ENCODE measurements around the gene PALLD. TPM values are rescaled to one million over a fixed set of nuclear protein-coding genes. Genes with fewer than 3 reads are reported as not detected.
A peak's percentile ranks its signal among the peaks of the same experiment; 100 is the strongest.

Gene PALLD
- total RNA-seq, 1 experiment from 2014 or later: 50.0 TPM

DNA sequence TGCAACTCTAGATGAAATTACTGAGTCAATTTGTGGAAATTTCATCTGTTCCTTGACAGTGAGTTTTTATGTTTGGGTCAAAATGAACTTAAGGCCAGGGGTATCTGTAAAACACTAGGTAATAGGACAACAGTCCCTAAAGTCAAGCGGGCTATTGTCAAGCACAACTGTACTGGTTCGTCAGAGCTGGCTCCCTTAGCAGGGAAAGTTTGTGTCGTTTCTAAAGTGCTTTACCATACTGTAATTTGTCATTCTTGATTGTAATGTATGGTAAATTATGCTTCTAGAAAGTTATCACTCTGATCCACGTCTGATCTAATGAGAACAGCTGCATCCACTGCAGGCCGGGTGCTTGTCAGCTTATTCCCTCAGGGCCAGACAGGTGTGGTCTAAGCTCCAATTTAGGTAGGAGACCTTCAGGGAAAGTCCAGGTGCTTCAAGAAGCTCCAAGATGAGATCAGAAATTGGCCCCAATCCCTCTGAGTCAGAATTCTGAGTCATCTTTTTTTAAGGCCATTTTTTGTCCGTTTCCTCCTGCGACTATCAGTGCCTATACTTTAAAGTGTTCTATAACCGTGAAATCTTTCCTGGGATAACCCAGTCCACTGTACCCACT is 92.2 kb downstream of the PALLD start:
- DNase-seq (ENCODE audit: low read depth): peak; percentile 73

- DNase-seq (ENCODE audit: low read depth): no peak
Measured at GRCh38 chr4:168592676-168593075, 95.8 kb downstream of the PALLD start.

- peak; percentile 40 for DNase-seq (ENCODE audit: low read depth)
Measured at GRCh38 chr4:168593399-168593798, 96.5 kb downstream of the PALLD start.

DNA sequence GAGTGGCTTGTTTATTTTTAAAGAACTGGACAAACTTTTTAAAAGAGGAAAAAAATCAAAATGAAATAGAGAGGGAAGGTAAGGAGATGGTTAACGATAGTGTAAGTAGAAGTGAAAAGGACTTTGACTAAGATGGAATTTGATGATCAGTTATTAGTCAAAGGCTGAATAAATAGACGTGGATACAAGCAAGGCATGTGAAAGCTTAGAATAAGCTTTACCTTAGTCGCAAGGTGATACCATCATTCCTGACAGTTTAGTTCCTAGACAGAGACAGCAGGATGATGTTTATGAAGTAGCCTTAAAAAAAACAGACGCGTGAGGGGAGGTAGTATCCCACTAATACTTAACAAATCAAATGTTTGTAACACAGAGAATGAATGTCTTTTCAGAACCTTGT is 97.3 kb downstream of the PALLD start:
- no peak for DNase-seq (ENCODE audit: low read depth)

DNA sequence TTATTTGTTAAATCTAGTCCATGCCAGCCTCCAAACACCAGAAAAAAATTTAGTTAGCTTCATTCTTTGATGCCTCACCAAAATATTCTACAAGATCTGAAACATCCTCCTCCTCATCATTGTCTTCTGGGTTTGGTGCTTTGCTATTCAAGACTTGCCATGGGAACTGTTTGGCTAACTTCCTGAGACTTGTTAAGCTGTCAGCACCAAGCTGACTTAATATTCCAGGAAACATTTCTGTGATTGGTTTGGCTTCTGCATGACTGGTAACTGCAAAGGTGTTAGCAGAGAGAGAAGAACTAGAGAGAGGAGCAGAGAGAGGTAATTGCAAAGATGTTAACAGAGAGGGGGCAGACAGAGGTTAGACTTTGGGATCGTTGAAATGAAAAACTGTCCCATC is 101.3 kb downstream of the PALLD start:
- DNase-seq (ENCODE audit: low read depth): no peak

- no peak for DNase-seq (ENCODE audit: low read depth)
Measured at GRCh38 chr4:168600796-168601583, 104.1 kb downstream of the PALLD start.

- DNase-seq (ENCODE audit: low read depth): no peak
Measured at GRCh38 chr4:168601899-168602298, 105.0 kb downstream of the PALLD start.

DNA sequence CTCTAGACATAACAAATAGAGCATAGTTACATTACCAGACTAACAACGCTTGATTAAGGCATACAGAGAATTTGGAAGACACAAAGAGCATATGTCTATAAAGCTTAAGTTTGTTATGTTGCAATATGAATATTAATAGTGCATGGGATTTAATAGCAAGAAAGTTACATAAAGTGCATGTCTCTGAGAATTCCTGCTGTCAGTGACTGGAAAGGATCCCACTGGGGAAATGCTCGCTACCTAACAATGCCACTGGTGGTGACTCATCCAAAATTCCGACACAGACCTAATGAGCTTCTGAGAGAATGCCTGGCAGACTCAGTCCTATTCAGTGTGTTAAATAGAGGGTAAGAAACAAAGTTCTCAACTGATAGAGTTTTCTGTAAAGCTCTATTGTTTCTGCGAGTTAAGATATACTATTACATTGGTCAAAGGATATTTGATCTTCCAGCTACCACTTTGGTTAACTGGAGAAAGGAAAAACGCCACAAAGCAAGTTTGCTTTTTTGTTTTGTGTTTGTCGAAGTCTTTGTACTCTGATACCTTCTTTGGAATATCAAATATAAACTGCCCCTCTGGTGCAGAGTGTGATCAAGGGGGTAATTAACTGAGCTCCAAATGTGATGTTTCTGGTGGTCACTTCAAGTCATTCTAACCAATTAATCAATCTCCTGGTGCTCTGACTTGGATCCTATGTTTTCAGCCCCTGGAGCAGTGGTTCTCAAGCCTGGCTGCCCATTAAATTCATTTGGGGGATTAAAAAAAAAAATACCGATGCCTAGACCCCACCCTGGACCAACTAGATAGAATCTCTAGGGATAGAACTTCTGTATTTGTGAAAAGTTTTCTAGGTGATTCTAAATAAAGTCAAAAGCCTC is 107.9 kb downstream of the PALLD start:
- peak; percentile 82 for DNase-seq (ENCODE audit: low read depth)

- DNase-seq (ENCODE audit: low read depth): peak; percentile 42
Measured at GRCh38 chr4:168605411-168605810, 108.6 kb downstream of the PALLD start.

GRCh38 chr4:168607215-168607614 is 110.4 kb downstream of the PALLD start:
- DNase-seq (ENCODE audit: low read depth): no peak

DNA sequence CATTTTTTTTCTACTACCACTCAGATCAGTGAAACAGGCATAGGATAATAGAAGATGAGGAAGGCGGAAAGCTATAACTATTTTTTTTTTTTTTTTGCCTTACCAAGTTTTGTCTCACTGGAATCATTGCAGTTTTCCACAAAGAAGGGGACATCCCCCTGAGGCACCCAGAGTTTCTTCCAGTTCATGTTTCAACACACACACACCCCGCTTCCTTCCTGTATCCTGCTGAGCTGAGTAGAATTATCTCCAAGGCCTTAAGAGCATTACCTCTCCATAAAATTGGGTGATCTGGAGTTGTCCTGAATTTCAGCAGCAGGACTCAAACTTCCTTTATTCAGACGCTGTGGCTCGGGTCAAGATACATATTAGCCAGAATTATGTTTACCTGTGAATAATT is 111.9 kb downstream of the PALLD start:
- DNase-seq (ENCODE audit: low read depth): no peak

DNA sequence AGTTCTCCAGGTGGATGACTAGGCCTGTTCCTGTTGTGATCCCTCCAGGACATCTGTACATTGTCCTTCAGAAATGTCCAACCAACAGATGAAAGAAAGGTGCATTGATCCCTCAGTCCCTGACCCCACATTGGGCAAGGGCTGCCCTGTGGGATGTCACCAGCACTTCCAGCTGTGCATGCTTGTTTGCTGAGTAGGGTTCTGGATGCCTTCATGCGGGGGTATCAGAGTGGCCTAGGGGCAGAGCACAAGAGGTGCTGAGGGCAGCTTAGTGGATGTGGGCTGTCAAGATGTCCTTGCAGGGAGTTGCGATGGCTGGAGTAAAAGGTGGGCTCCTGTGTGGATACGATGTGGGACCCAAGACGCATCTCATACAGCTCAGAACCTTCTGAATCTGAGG is 112.5 kb downstream of the PALLD start:
- no peak for DNase-seq (ENCODE audit: low read depth)

DNA sequence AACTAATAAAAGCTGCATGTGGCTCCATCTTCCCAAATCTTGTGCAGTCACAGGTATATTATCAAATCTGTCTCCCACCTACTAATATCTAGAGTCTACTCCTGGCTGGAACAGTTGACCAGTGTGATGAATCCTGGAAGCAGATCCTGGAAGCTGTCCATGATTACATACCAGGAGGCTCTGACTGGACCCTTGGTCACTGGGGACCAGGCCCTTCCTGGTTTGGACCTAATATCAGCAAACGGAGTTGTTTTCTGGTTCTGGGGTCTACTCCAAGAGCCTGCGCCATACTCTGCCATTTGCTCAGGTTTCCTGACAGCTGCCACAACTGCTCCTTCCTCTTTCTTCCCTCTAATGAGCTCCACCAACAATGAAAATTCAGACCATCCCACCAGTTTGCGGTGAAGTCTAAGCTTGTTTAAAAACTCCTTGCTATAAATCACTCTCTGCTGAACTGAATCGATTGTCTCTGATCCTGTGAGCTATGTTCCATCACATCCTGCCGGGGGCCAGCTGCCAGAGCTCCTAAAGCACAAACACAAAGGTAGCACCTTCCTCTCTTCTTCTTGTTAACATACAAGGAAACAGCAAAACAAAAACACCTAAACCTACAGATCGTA is 114.2 kb downstream of the PALLD start:
- no peak for DNase-seq (ENCODE audit: low read depth)

- DNase-seq (ENCODE audit: low read depth): peak; percentile 28
Measured at GRCh38 chr4:168612450-168613135, 115.7 kb downstream of the PALLD start.

DNA sequence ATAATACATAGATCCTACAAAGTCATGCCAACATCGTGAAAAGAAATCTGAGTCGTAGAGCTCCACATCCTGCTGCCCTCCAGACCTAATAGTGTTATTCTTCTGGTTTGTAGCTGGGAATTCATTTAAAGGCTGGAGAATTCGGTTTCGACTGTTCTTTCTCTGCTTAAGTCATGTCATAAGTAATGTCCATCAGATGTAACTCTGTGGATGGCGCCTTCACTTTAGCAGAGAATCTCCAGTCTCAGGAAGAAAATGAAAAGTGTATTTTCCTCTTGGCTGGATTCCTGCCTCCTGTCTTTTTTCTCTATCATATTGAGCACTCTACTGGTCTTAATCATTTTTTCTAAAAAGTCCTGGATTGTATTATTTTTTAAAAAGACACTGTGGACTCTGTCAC is 117.0 kb downstream of the PALLD start:
- DNase-seq (ENCODE audit: low read depth): no peak

GRCh38 chr4:168614281-168615057 is 117.6 kb downstream of the PALLD start:
- no peak for DNase-seq (ENCODE audit: low read depth)

DNA sequence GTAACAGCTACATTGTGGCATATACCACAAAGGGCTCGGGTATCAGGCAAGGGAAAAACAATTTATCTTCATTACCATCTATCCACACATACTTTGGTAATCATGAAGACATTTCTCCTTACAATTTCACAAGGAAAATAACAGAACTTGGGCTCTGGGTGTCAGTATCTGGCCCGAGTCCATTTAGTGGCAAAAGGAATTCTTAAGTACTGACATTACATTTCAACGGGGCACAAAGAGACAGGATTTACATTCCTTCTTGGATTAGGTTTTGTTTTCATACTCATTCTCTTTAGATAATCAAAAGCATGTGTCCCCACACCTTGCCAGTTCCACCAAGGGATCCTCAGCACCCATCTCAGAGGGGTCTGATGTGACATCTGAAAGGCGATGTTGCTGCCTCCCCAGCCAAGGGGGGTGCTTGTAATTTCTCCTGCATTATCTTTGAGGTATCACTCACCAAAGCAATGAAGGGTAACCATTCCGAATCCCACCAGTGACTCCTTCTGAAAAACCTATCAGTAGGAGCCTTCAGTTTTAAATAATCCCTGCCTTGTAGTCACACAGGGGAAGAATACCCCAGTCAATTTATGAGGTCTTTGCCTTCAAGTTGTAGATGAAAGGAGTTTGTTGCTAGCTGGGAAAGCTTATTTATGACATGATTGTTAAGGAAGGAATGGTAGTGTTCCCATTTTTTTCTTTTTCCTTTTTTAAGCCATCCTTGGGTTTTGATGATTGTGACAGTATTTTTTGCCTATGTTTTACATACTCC is 118.6 kb downstream of the PALLD start:
- DNase-seq (ENCODE audit: low read depth): peak; percentile 64

DNA sequence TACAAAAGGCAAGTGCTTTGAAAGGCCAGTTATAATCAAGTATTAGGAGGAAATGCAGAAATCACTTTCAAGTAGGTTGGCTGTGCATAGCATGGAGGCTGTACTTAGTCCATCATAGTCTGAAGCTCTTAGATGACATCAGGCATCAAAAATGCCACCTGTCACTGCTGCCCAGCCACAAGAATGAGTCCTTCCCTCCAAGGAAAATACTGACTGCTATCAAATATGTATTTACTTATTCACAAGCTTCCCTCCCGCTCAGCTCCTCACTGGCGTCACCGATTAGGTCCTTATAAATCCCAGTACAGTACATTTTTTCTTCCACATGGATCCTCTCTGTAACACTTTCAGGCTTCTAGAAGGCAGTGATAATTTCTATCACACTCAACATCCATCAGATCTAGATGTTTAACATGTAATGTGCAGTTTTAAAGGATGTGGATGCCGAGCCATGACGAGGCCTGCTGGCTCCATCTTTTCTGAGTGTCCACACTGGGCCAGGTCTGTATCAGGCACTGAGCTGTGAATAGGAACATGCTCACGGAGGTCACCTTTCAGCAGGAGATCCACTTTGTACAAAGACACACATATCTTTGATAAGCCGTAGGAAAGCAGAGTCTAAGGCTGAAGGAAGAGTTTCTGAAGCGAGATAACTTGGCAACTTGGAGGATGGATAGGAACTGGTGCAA is 121.9 kb downstream of the PALLD start:
- peak; percentile 80 for DNase-seq (ENCODE audit: low read depth)

GRCh38 chr4:168619266-168619631 is 122.4 kb downstream of the PALLD start:
- DNase-seq (ENCODE audit: low read depth): peak; percentile 43
